HCT116 (cell line): ENCODE measurements around the gene PRM1. TPM values are rescaled to one million over a fixed set of nuclear protein-coding genes. Genes with fewer than 3 reads are reported as not detected.

Source experiments
- ATAC-seq: fragments of 200-7000 bp; cut with Tn5 transposase; 2 replicates; pipeline ENCODE4 v1.9.1; 2020; ENCODE audit warnings: mild to moderate bottlenecking, moderate library complexity
- Bru-seq: library from RNA; stranded (reverse); fragments of 400-500 nt; gene quantifications from one replicate; lab custom pipeline; 2021; lab: Mats Ljungman, UMichigan
- BruChase-seq, 2 experiments: library from RNA; stranded (reverse); fragments of 400-500 nt; gene quantifications; one replicate each; lab custom pipeline; 2021; lab: Mats Ljungman, UMichigan
- BruUV-seq: library from RNA; stranded (reverse); fragments of 400-500 nt; replicated peaks from 2 replicates; lab custom pipeline; 2021; lab: Mats Ljungman, UMichigan
- CTCF ChIA-PET: fragments of 300-600 bp; sonication (Branson Sonifier 250); formaldehyde crosslinking; loops from one replicate; lab custom pipeline; 2021; ENCODE audit warnings: antibody characterized with exemption; lab: Charles Lee
- POLR2A ChIA-PET: fragments of 300-600, 350-600 bp; sonication (Branson Sonifier 250); formaldehyde crosslinking; loops from one replicate; lab custom pipeline; 2021; ENCODE audit warnings: antibody characterized with exemption; lab: Charles Lee
- RAD21 ChIA-PET, 2 experiments: fragments of 300-600 bp; sonication (Branson Sonifier 250); formaldehyde crosslinking; loops; one replicate each; lab custom pipeline; 2023; ENCODE audit warnings: low total read pairs in 2 of 2; ENCODE audit not compliant: uncharacterized antibody in 2 of 2, unreplicated experiment in 2 of 2, low non-redundant PET in 1 of 2; lab: Charles Lee
- DNase-seq: peaks from one replicate; pipeline ENCODE4 v3.0.0-alpha.2; 2010; ENCODE audit warnings: low read depth, low spot score
- H2AFZ ChIP-seq: fragments of 200-600 bp; shearing (Covaris generic), sonication (generic); 2 replicates; pipeline ENCODE4 v1.6.1; 2017; ENCODE audit warnings: low read depth, mixed run types, mixed read lengths, antibody characterized with exemption, low read length; ENCODE audit not compliant: poor library complexity, severe bottlenecking
- H3K27ac ChIP-seq: 2 replicates; pipeline ENCODE4 v1.5.1; 2012; ENCODE audit warnings: low read depth, low read length
- H3K27me3 ChIP-seq: fragments of 200-600 bp; sonication (generic); 2 replicates; pipeline ENCODE4 v1.6.1; 2016; ENCODE audit warnings: mixed run types, low read length, mixed read lengths; ENCODE audit not compliant: insufficient read depth
- H3K36me3 ChIP-seq, 2 experiments: fragments of 200-500 bp in 1 of 2; fragments of 200-600 bp in 1 of 2; sonication (Bioruptor generic) in 1 of 2; sonication (generic) in 1 of 2; 2 replicates each; pipeline versions ENCODE4 v1.5.1 to v1.6.1; 2014 to 2016; ENCODE audit warnings: low read length in 2 of 2, inconsistent platforms in 1 of 2, mixed read lengths in 1 of 2, mixed run types in 1 of 2; ENCODE audit not compliant: insufficient read depth in 2 of 2, control insufficient read depth in 1 of 2
- H3K4me1 ChIP-seq, 2 experiments: fragments of 200-600 bp in 1 of 2; sonication (generic) in 1 of 2; 2 replicates each; pipeline versions ENCODE4 v1.5.1 to v1.6.1; 2012 to 2017; ENCODE audit warnings: low read length in 2 of 2, inconsistent platforms in 1 of 2, mild to moderate bottlenecking in 1 of 2, mixed read lengths in 1 of 2, mixed run types in 1 of 2, moderate library complexity in 1 of 2; ENCODE audit not compliant: insufficient read depth in 2 of 2, control insufficient read depth in 1 of 2
- H3K4me2 ChIP-seq: fragments of 200-600 bp; sonication (generic); 2 replicates; pipeline ENCODE4 v1.6.1; 2017; ENCODE audit warnings: mixed run types, low read length, mixed read lengths
- H3K4me3 ChIP-seq, 2 experiments: fragments of 200-600 bp in 1 of 2; sonication (generic) in 1 of 2; replicated peaks in 1 of 2; 2 replicates each; pipeline ENCODE4 v1.5.1; 2011 to 2016; ENCODE audit warnings: low read length in 2 of 2, control low read depth in 1 of 2, low read depth in 1 of 2, mild to moderate bottlenecking in 1 of 2, mixed read lengths in 1 of 2, mixed run types in 1 of 2
- H3K79me2 ChIP-seq: fragments of 200-600 bp; sonication (generic); 2 replicates; pipeline ENCODE4 v1.6.1; 2017; ENCODE audit warnings: mild to moderate bottlenecking, mixed run types, low read length, moderate library complexity, mixed read lengths; ENCODE audit not compliant: insufficient read depth
- H3K9ac ChIP-seq: fragments of 200-600 bp; sonication (generic); 2 replicates; pipeline ENCODE4 v1.6.1; 2016; ENCODE audit warnings: low read length, mixed read lengths
- H3K9me2 ChIP-seq: fragments of 200-600 bp; sonication (generic), shearing (Covaris generic); 2 replicates; pipeline ENCODE4 v1.6.1; 2017; ENCODE audit warnings: mixed run types, mild to moderate bottlenecking, moderate library complexity; ENCODE audit not compliant: insufficient read depth
- H3K9me3 ChIP-seq, 2 experiments: fragments of 200-500 bp in 1 of 2; fragments of 200-600 bp in 1 of 2; sonication (Bioruptor generic) in 1 of 2; sonication (generic) in 1 of 2; 2 replicates each; pipeline ENCODE4 v1.6.1; 2014 to 2017; ENCODE audit warnings: low read length in 2 of 2, mixed read lengths in 2 of 2, inconsistent platforms in 1 of 2, low read depth in 1 of 2, mild to moderate bottlenecking in 1 of 2, mixed run types in 1 of 2, moderate library complexity in 1 of 2; ENCODE audit not compliant: control insufficient read depth in 1 of 2, insufficient read depth in 1 of 2
- H4K20me1 ChIP-seq: fragments of 200-600 bp; sonication (generic), shearing (Covaris generic); 2 replicates; pipeline ENCODE4 v1.6.1; 2017; ENCODE audit warnings: mixed run types, mild to moderate bottlenecking, moderate library complexity; ENCODE audit not compliant: insufficient read depth
- CEBPB ChIP-seq: IDR thresholded peaks from 2 replicates; pipeline ENCODE4 v1.6.1; 2012; ENCODE audit warnings: low read depth
- CTCF ChIP-seq, 3 experiments: fragments of 200-600 bp in 1 of 3; sonication (generic) in 1 of 3; IDR thresholded peaks in 2 of 3; conservative IDR thresholded peaks in 1 of 3; 2 replicates each; pipeline ENCODE4 v1.5.1; 2012 to 2017; ENCODE audit warnings: low read depth in 2 of 3, low read length in 2 of 3, antibody characterized with exemption in 1 of 3, borderline replicate concordance in 1 of 3, control low read depth in 1 of 3, mild to moderate bottlenecking in 1 of 3, mixed read lengths in 1 of 3, mixed run types in 1 of 3, moderate library complexity in 1 of 3; ENCODE audit not compliant: insufficient read depth in 1 of 3
- EGR1 ChIP-seq: IDR thresholded peaks from 2 replicates; pipeline ENCODE4 v1.6.1; 2012; ENCODE audit warnings: low read depth
- ELF1 ChIP-seq: IDR thresholded peaks from 2 replicates; pipeline ENCODE4 v1.6.1; 2012; ENCODE audit warnings: low read depth, borderline replicate concordance
- EZH2 ChIP-seq: fragments of 200-600 bp; sonication (generic); IDR thresholded peaks from 2 replicates; pipeline ENCODE4 v1.6.1; 2017; ENCODE audit warnings: antibody characterized with exemption, mixed run types
- JUND ChIP-seq: IDR thresholded peaks from 2 replicates; pipeline ENCODE4 v1.6.1; 2012
- MAX ChIP-seq: IDR thresholded peaks from 2 replicates; pipeline ENCODE4 v1.6.1; 2012
- RAD21 ChIP-seq: IDR thresholded peaks from 2 replicates; pipeline ENCODE4 v1.6.1; 2012; ENCODE audit warnings: low read depth, mild to moderate bottlenecking
- REST ChIP-seq: IDR thresholded peaks from 2 replicates; pipeline ENCODE4 v1.6.1; 2012; ENCODE audit warnings: low read depth
- SIN3A ChIP-seq: IDR thresholded peaks from 2 replicates; pipeline ENCODE4 v1.6.1; 2012; ENCODE audit warnings: low read depth
- SP1 ChIP-seq: IDR thresholded peaks from 2 replicates; pipeline ENCODE4 v1.6.1; 2012; ENCODE audit warnings: low read depth
- ZBTB33 ChIP-seq: IDR thresholded peaks from 2 replicates; pipeline ENCODE4 v1.6.1; 2011; ENCODE audit warnings: mild to moderate bottlenecking, low read length, moderate library complexity; ENCODE audit not compliant: insufficient replicate concordance; ENCODE audit errors: extremely low read depth
- ZFX ChIP-seq: fragments of 450-650 bp; IDR thresholded peaks from 2 replicates; pipeline ENCODE4 v1.6.1; 2017
- intact Hi-C: fragments of 100-400 bp; cut with micrococcal nuclease; formaldehyde crosslinking; loops from 2 replicates; pipeline ENCODE4 v1.10.0; 2022
- long read RNA-seq: library from polyadenylated mRNA; unstranded; transcript quantifications from one replicate; pipeline ENCODE4 v2.0.0, GENCODE V29; 2021; ENCODE audit not compliant: unreplicated experiment
- polyA plus RNA-seq: library from polyadenylated mRNA; unstranded; fragments of >200 nt; gene quantifications from 2 replicates; pipeline ENCODE4 v1.2.1, GENCODE V29; 2012; ENCODE audit warnings: missing spikeins
- total RNA-seq: library from RNA; stranded (reverse); gene quantifications from one replicate; pipeline ENCODE4 v1.2.1, GENCODE V29; 2021; ENCODE audit not compliant: unreplicated experiment

Gene PRM1
- not detected for total RNA-seq
- not detected in 2 replicates for polyA plus RNA-seq
- not detected for Bru-seq, nascent RNA
- not detected for BruChase-seq, experiment 1, labeled RNA remaining after a 6-hour chase
- not detected for BruChase-seq, experiment 2, labeled RNA remaining after a 2-hour chase
- long read RNA-seq = 0 reads

GRCh38 chr16:11280616-11281522 is at the start of gene PRM1:
Gene PRM1 (minus strand): TSS chr16:11281330. CDS start chr16:11281238, 92 bp downstream.
- H3K27ac ChIP-seq = no peak within 1 kb of the TSS
- H3K9ac ChIP-seq = no peak within 1 kb of the TSS
- H4K20me1 ChIP-seq = no peaks in the 10 kb centered on the region
- ChIA-PET POLR2A (no interaction called here), CTCF (no interaction called here), RAD21 (no interaction called here)
- intact Hi-C loops = no loop called here
- H3K9me3 ChIP-seq = no peaks in the 10 kb centered on the region
- DNase-seq (no peak), ATAC-seq (no peak)
- H2AFZ ChIP-seq = no peak within 1 kb of the TSS
- H3K4me2 ChIP-seq = no peak within 1 kb of the TSS
- no peaks in the 10 kb centered on the region for H3K9me2 ChIP-seq
- BruUV-seq = no TSS peak
- H3K27me3 ChIP-seq = peaks cover 3% of the 10 kb centered on the region; the same call in 1 of the 2 replicates
- TF ChIP-seq JUND = no peak
- no peak for TF ChIP-seq EZH2
- TF ChIP-seq ZBTB33 = no peak
- TF ChIP-seq MAX = no peak
- TF ChIP-seq ELF1 = no peak
- TF ChIP-seq ZFX = no peak
- TF ChIP-seq SIN3A = no peak
- TF ChIP-seq SP1 = no peak
- no peak for TF ChIP-seq CTCF (IDR thresholded peaks at IDR 0.05 in 2 of 3, conservative IDR thresholded peaks at IDR 0.05 in 1 of 3; ENCODE audit: borderline replicate concordance in 1 of 3, insufficient read depth in 1 of 3, low read depth in 2 of 3, low read length in 2 of 3)
- TF ChIP-seq CEBPB = no peak
- no peak for TF ChIP-seq REST
- no peak for TF ChIP-seq EGR1
- TF ChIP-seq RAD21 = no peak
- H3K4me3 ChIP-seq = no peak within 1 kb of the TSS
- no peaks in the 10 kb centered on the region for H3K79me2 ChIP-seq
- H3K4me1 ChIP-seq = no peaks in the 10 kb centered on the region
- H3K36me3 ChIP-seq = no peaks in the 10 kb centered on the region
